Measurements from ENCODE around the gene SYP. TPM values are rescaled to one million over a fixed set of nuclear protein-coding genes. Genes with fewer than 3 reads are reported as not detected.

Gene SYP
- total RNA-seq, 2 experiments from 2014 or later, result 0.79 to 2.9 TPM

DNA sequence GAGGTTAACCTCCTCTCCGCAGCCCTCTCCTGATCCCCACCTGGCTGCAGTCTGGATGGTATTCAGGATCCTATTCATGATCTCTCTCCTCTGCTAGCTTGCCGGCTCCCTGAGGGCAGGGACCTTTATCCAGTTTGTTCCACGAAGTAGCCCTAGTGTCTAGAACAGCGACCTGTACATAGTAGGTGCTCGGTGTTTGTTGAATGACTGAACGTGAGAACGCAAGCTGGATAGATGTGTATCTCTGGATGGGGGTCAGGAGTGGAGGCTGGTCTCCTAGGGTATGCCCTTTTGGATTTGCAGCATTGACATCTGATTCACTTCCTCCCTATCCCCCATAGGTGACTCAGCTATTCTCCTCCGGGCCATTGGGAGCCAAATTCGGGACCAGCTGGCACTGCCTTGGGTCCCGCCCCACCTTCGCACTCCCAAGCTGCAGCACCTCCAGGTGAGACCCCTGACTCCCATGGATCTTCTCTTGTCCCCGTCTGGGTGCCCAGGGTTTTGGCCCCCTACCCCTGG is 42.6 kb upstream of the SYP start:
- Histone ChIP-seq H4K20me1 (ENCODE audit: insufficient read depth, low read length) (no peaks in the 10 kb centered on the region), H3K4me2 (ENCODE audit: low read length) (no peak overlapping the region), H3K27ac (ENCODE audit: low read depth, low read length, poor library complexity, severe bottlenecking) (no peak overlapping the region), H2AFZ (ENCODE audit: low read length) (no peak overlapping the region), H3K4me3 (ENCODE audit: low read depth, low read length, poor library complexity, severe bottlenecking) (no peak overlapping the region), H3K4me1 (ENCODE audit: insufficient read depth, low read length, poor library complexity, severe bottlenecking) (no peaks in the 10 kb centered on the region), H3K9me2 (ENCODE audit: insufficient read depth, low read length) (no peaks in the 10 kb centered on the region), H3K79me2 (ENCODE audit: insufficient read depth, low read depth, low read length) (no peaks in the 10 kb centered on the region), H3K36me3 (ENCODE audit: insufficient read depth, low read length) (no peaks in the 10 kb centered on the region), H3K9me3 (ENCODE audit: low read length) (no peaks in the 10 kb centered on the region)
- DNase-seq (ENCODE audit: low spot score), result no peak
- intact Hi-C loops (cut with micrococcal nuclease; ENCODE audit: unreplicated experiment), result no loop called here
- TF ChIP-seq, protein P1, sequence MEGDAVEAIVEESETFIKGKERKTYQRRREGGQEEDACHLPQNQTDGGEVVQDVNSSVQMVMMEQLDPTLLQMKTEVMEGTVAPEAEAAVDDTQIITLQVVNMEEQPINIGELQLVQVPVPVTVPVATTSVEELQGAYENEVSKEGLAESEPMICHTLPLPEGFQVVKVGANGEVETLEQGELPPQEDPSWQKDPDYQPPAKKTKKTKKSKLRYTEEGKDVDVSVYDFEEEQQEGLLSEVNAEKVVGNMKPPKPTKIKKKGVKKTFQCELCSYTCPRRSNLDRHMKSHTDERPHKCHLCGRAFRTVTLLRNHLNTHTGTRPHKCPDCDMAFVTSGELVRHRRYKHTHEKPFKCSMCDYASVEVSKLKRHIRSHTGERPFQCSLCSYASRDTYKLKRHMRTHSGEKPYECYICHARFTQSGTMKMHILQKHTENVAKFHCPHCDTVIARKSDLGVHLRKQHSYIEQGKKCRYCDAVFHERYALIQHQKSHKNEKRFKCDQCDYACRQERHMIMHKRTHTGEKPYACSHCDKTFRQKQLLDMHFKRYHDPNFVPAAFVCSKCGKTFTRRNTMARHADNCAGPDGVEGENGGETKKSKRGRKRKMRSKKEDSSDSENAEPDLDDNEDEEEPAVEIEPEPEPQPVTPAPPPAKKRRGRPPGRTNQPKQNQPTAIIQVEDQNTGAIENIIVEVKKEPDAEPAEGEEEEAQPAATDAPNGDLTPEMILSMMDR (conservative IDR thresholded peaks at IDR 0.05; ENCODE audit: low read length), result no peak
- no peak for TF ChIP-seq EZH2phosphoT487 (IDR thresholded peaks at IDR 0.05; ENCODE audit: borderline replicate concordance, low read depth, low read length)
- ChIA-PET CTCF (ENCODE audit: unreplicated experiment) (no interaction called here), POLR2A (no interaction called here)
- no TSS peak for BruUV-seq (replicated peaks)

DNA sequence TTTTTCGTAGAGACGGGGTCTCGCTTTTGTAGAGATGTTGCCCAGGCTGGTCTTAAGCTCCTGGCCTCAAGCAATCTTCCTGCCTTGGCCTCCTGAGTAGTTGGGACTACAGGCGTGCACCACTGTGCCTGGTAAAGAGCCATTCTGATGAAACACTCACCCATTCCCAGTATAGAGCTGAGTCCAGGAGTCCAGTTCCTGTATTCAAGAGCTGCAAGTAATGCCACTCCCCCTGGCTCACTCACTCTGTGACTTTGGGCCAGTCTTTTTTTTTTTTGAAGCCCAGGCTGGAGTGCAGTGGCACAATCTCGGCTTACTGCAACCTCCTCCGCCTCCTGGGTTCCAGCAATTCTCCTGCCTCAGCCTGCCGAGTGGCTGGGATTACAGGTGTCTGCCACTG is 38.7 kb upstream of the SYP start:
- Histone ChIP-seq H2AFZ (ENCODE audit: low read length) (no peak overlapping the region), H3K79me2 (ENCODE audit: insufficient read depth, low read depth, low read length) (no peaks in the 10 kb centered on the region), H3K27ac (ENCODE audit: low read depth, low read length, poor library complexity, severe bottlenecking) (no peak overlapping the region), H3K4me3 (ENCODE audit: low read depth, low read length, poor library complexity, severe bottlenecking) (no peak overlapping the region), H3K9me3 (ENCODE audit: low read length) (no peaks in the 10 kb centered on the region), H3K9me2 (ENCODE audit: insufficient read depth, low read length) (no peaks in the 10 kb centered on the region), H3K4me2 (ENCODE audit: low read length) (no peak overlapping the region), H4K20me1 (ENCODE audit: insufficient read depth, low read length) (no peaks in the 10 kb centered on the region), H3K36me3 (ENCODE audit: insufficient read depth, low read length) (no peaks in the 10 kb centered on the region), H3K4me1 (ENCODE audit: insufficient read depth, low read length, poor library complexity, severe bottlenecking) (no peaks in the 10 kb centered on the region)
- TF ChIP-seq, protein P1 (conservative IDR thresholded peaks at IDR 0.05; ENCODE audit: low read length), result no peak
- TF ChIP-seq EZH2phosphoT487 (IDR thresholded peaks at IDR 0.05; ENCODE audit: borderline replicate concordance, low read depth, low read length), result no peak
- POLR2A ChIA-PET, result no interaction called here
- intact Hi-C loops (cut with micrococcal nuclease; ENCODE audit: unreplicated experiment), result no loop called here
- DNase-seq (ENCODE audit: low spot score), result no peak
- BruUV-seq (replicated peaks), result no TSS peak
- CTCF ChIA-PET (ENCODE audit: unreplicated experiment), result no interaction called here

DNA sequence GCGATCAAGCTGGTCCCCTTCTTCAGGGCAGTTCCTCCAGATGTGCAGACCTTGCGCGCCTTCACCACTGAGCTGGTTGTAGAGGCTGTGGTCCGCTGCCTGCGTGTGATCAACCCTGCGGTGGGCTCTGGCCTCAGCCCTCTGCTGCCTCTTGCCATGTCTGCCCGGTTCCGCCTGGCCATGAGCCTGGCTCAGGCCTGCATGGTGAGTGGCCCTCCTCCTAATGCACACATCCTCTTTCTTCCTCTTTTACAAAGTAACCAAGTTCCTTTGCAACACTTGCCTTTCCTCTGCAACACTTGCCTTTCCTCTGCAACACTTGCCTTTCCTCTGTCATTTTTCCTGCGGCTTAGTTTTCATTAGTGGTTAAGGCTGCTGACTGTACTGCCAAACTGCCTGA is 37.1 kb upstream of the SYP start:
- Histone ChIP-seq H3K9me3 (ENCODE audit: low read length) (no peaks in the 10 kb centered on the region), H3K27ac (ENCODE audit: low read depth, low read length, poor library complexity, severe bottlenecking) (no peak overlapping the region), H3K4me2 (ENCODE audit: low read length) (no peak overlapping the region), H3K36me3 (ENCODE audit: insufficient read depth, low read length) (no peaks in the 10 kb centered on the region), H4K20me1 (ENCODE audit: insufficient read depth, low read length) (no peaks in the 10 kb centered on the region), H3K9me2 (ENCODE audit: insufficient read depth, low read length) (no peaks in the 10 kb centered on the region), H2AFZ (ENCODE audit: low read length) (no peak overlapping the region), H3K4me1 (ENCODE audit: insufficient read depth, low read length, poor library complexity, severe bottlenecking) (no peaks in the 10 kb centered on the region), H3K79me2 (ENCODE audit: insufficient read depth, low read depth, low read length) (no peaks in the 10 kb centered on the region), H3K4me3 (ENCODE audit: low read depth, low read length, poor library complexity, severe bottlenecking) (no peak overlapping the region)
- ChIA-PET POLR2A (no interaction called here), CTCF (ENCODE audit: unreplicated experiment) (no interaction called here)
- BruUV-seq (replicated peaks), result no TSS peak
- no peak for DNase-seq (ENCODE audit: low spot score)
- TF ChIP-seq EZH2phosphoT487 (IDR thresholded peaks at IDR 0.05; ENCODE audit: borderline replicate concordance, low read depth, low read length), result no peak
- TF ChIP-seq, protein P1 (conservative IDR thresholded peaks at IDR 0.05; ENCODE audit: low read length), result no peak
- intact Hi-C loops (cut with micrococcal nuclease; ENCODE audit: unreplicated experiment), result no loop called here

Data from OCI-LY7 (cell line).